H1 (cell line): ENCODE data around the gene APBA2. TPM values are rescaled to one million over a fixed set of nuclear protein-coding genes. Genes with fewer than 3 reads are reported as not detected.

Source experiments
- CTCF ChIA-PET: fragments of 300-600 bp; sonication (Branson Sonifier 250); formaldehyde crosslinking; loops from one replicate; lab custom pipeline; 2021; ENCODE audit not compliant: partially characterized antibody; lab: Charles Lee
- POLR2A ChIA-PET: fragments of 300-600 bp; sonication (Branson Sonifier 250); formaldehyde crosslinking; loops from one replicate; lab custom pipeline; 2021; ENCODE audit warnings: inconsistent platforms; ENCODE audit not compliant: partially characterized antibody; lab: Charles Lee
- DNase-seq, 2 experiments: peaks; one replicate each; pipeline versions ENCODE4 v3.0.0 to v3.0.0-alpha.2; 2010 to 2022; ENCODE audit warnings: low spot score in 2 of 2, low read depth in 1 of 2, mixed read lengths in 1 of 2
- FAIRE-seq: peaks from 2 replicates; lab custom pipeline; 2011; peaks lifted over from hg19 to GRCh38; lab: Jason Lieb, UNC
- H2AFZ ChIP-seq: 2 replicates; pipeline ENCODE4 v1.8.1; 2012; ENCODE audit warnings: low read length, inconsistent platforms
- H2AK5ac ChIP-seq: 2 replicates; pipeline ENCODE4 v1.6.1; 2013; ENCODE audit warnings: low read depth, low read length
- H2BK120ac ChIP-seq: replicated peaks from 2 replicates; pipeline ENCODE3; 2013; ENCODE audit warnings: low read depth, low read length, inconsistent platforms
- H2BK12ac ChIP-seq: 2 replicates; pipeline ENCODE4 v1.6.1; 2013; ENCODE audit warnings: low read depth, low read length
- H2BK15ac ChIP-seq: 2 replicates; pipeline ENCODE4 v1.6.1; 2013; ENCODE audit warnings: low read length
- H2BK20ac ChIP-seq: 2 replicates; pipeline ENCODE4 v1.6.1; 2013; ENCODE audit warnings: low read length
- H2BK5ac ChIP-seq: 2 replicates; pipeline ENCODE4 v1.6.1; 2013; ENCODE audit warnings: low read depth, low read length
- H3K14ac ChIP-seq: 2 replicates; pipeline ENCODE4 v1.6.1; 2013; ENCODE audit warnings: inconsistent platforms; ENCODE audit not compliant: insufficient read length
- H3K18ac ChIP-seq: 2 replicates; pipeline ENCODE4 v1.6.1; 2013; ENCODE audit warnings: low read length; ENCODE audit errors: extremely low read depth
- H3K23ac ChIP-seq: 2 replicates; pipeline ENCODE4 v1.6.1; 2013; ENCODE audit warnings: inconsistent platforms; ENCODE audit not compliant: insufficient read length
- H3K23me2 ChIP-seq: 2 replicates; pipeline ENCODE4 v1.6.1; 2013; ENCODE audit warnings: low read depth, low read length
- H3K27ac ChIP-seq: 2 replicates; pipeline ENCODE4 v1.6.1; 2011; ENCODE audit warnings: low read depth, low read length, inconsistent platforms
- H3K27me3 ChIP-seq, 4 experiments: replicated peaks in 1 of 4; 1 replicate in 1 of 4; 2 replicates in 3 of 4; pipeline versions ENCODE4 v1.6.1 to v1.8.1; 2011 to 2013; ENCODE audit warnings: low read length in 3 of 4, mild to moderate bottlenecking in 3 of 4, inconsistent platforms in 2 of 4, mixed read lengths in 2 of 4, moderate library complexity in 1 of 4; ENCODE audit not compliant: control insufficient read depth in 3 of 4, insufficient read depth in 3 of 4; ENCODE audit errors: extremely low read depth in 1 of 4
- H3K36me3 ChIP-seq, 4 experiments: 2 replicates each; pipeline versions ENCODE4 v1.6.1 to v1.8.1; 2011 to 2013; ENCODE audit warnings: mild to moderate bottlenecking in 4 of 4, low read length in 3 of 4, moderate library complexity in 2 of 4, control low read depth in 1 of 4, inconsistent platforms in 1 of 4; ENCODE audit not compliant: insufficient read depth in 4 of 4, control insufficient read depth in 2 of 4
- H3K4ac ChIP-seq: replicated peaks from 2 replicates; pipeline ENCODE3; 2013; ENCODE audit warnings: low read length, low read depth, mixed read lengths, inconsistent platforms; ENCODE audit not compliant: insufficient read length
- H3K4me1 ChIP-seq, 4 experiments: replicated peaks in 1 of 4; 1 replicate in 1 of 4; 2 replicates in 3 of 4; pipeline versions ENCODE4 v1.6.1 to v1.8.1; 2011 to 2013; ENCODE audit warnings: low read length in 3 of 4, inconsistent platforms in 2 of 4, mixed read lengths in 1 of 4; ENCODE audit not compliant: insufficient read depth in 4 of 4, control insufficient read depth in 3 of 4
- H3K4me2 ChIP-seq, 2 experiments: 2 replicates each; pipeline versions ENCODE4 v1.6.1 to v1.8.1; 2011 to 2013; ENCODE audit warnings: low read depth in 2 of 2, low read length in 2 of 2, control low read depth in 1 of 2, inconsistent platforms in 1 of 2, mild to moderate bottlenecking in 1 of 2; ENCODE audit not compliant: insufficient read depth in 1 of 2
- H3K4me3 ChIP-seq, 4 experiments: fragments of 200-600, 300-600 bp in 1 of 4; sonication (generic), shearing (Covaris generic), sonication (Bioruptor Twin) in 1 of 4; 2 replicates each; pipeline versions ENCODE4 v1.5.1 to v1.8.1; 2011 to 2016; ENCODE audit warnings: low read length in 4 of 4, low read depth in 3 of 4, control low read depth in 2 of 4, inconsistent platforms in 2 of 4, mild to moderate bottlenecking in 2 of 4, mixed read lengths in 1 of 4, moderate library complexity in 1 of 4; ENCODE audit not compliant: insufficient read depth in 2 of 4; ENCODE audit errors: extremely low read depth in 1 of 4
- H3K56ac ChIP-seq: replicated peaks from 2 replicates; pipeline ENCODE3; 2013; ENCODE audit warnings: low read depth, mild to moderate bottlenecking, mixed read lengths, low read length, inconsistent platforms; ENCODE audit not compliant: insufficient read length
- H3K79me1 ChIP-seq: 2 replicates; pipeline ENCODE4 v1.6.1; 2013; ENCODE audit warnings: low read depth, low read length, control low read depth
- H3K79me2 ChIP-seq, 2 experiments: 2 replicates each; pipeline versions ENCODE4 v1.6.1 to v1.8.1; 2012 to 2013; ENCODE audit warnings: low read length in 2 of 2, mild to moderate bottlenecking in 2 of 2, inconsistent platforms in 1 of 2; ENCODE audit not compliant: insufficient read depth in 2 of 2, control insufficient read depth in 1 of 2
- H3K9ac ChIP-seq, 4 experiments: replicated peaks in 1 of 4; 1 replicate in 1 of 4; 2 replicates in 3 of 4; pipeline versions ENCODE4 v1.6.1 to v1.8.1; 2011 to 2013; ENCODE audit warnings: low read depth in 3 of 4, low read length in 3 of 4, control low read depth in 2 of 4, mild to moderate bottlenecking in 2 of 4, moderate library complexity in 2 of 4, inconsistent platforms in 1 of 4; ENCODE audit errors: extremely low read depth in 1 of 4
- H3K9me3 ChIP-seq, 2 experiments: 2 replicates each; pipeline versions ENCODE4 v1.6.1 to v1.8.1; 2012 to 2013; ENCODE audit warnings: mild to moderate bottlenecking in 2 of 2, moderate library complexity in 2 of 2, control low read depth in 1 of 2, inconsistent platforms in 1 of 2, low read depth in 1 of 2, low read length in 1 of 2, mixed read lengths in 1 of 2; ENCODE audit not compliant: insufficient read depth in 2 of 2
- H4K20me1 ChIP-seq, 2 experiments: replicated peaks in 1 of 2; 2 replicates each; pipeline versions ENCODE3 to v1.8.1; 2011 to 2013; ENCODE audit warnings: inconsistent platforms in 2 of 2, low read length in 2 of 2, mild to moderate bottlenecking in 1 of 2; ENCODE audit not compliant: insufficient read depth in 2 of 2, control insufficient read depth in 1 of 2
- H4K5ac ChIP-seq: 2 replicates; pipeline ENCODE4 v1.6.1; 2013; ENCODE audit warnings: low read length, low read depth, mixed read lengths, inconsistent platforms; ENCODE audit not compliant: insufficient read length
- H4K8ac ChIP-seq: 2 replicates; pipeline ENCODE4 v1.8.0; 2013; ENCODE audit warnings: mild to moderate bottlenecking, moderate library complexity, low read length, inconsistent platforms; ENCODE audit not compliant: insufficient read depth; ENCODE audit errors: extremely low read depth
- H4K91ac ChIP-seq: replicated peaks from 2 replicates; pipeline ENCODE3; 2013; ENCODE audit warnings: low read length, mixed read lengths, inconsistent platforms; ENCODE audit not compliant: insufficient read length
- BACH1 ChIP-seq: IDR thresholded peaks from 2 replicates; pipeline ENCODE4 v1.6.1; 2012; ENCODE audit warnings: low read length, improper control_type of control experiment
- CREB1 ChIP-seq: IDR thresholded peaks from 2 replicates; pipeline ENCODE4 v1.6.1; 2012; ENCODE audit warnings: inconsistent platforms
- KDM4A ChIP-seq: IDR thresholded peaks from one replicate; pipeline ENCODE4 v1.7.1; 2012; ENCODE audit warnings: low read depth, mild to moderate bottlenecking, moderate library complexity, low read length, inconsistent platforms; ENCODE audit not compliant: severe bottlenecking
- PHF8 ChIP-seq: fragments of 200-600 bp; sonication (generic); conservative IDR thresholded peaks from 2 replicates; pipeline ENCODE4 v1.7.1; 2012; ENCODE audit warnings: low read depth, mild to moderate bottlenecking, inconsistent platforms, low read length, moderate library complexity
- POLR2AphosphoS5 ChIP-seq: IDR thresholded peaks from 2 replicates; pipeline ENCODE4 v1.6.1; 2011; ENCODE audit warnings: low read depth, low read length
- RAD21 ChIP-seq, 2 experiments: IDR thresholded peaks in 1 of 2; conservative IDR thresholded peaks in 1 of 2; 2 replicates each; pipeline ENCODE4 v1.6.1; 2011; ENCODE audit warnings: low read depth in 2 of 2, low read length in 2 of 2, improper control_type of control experiment in 1 of 2, inconsistent platforms in 1 of 2, mild to moderate bottlenecking in 1 of 2, moderate library complexity in 1 of 2
- RBBP5 ChIP-seq: IDR thresholded peaks from 2 replicates; pipeline ENCODE4 v1.7.1; 2012; ENCODE audit warnings: low read depth, mild to moderate bottlenecking, inconsistent platforms, low read length, moderate library complexity, borderline replicate concordance
- SAP30 ChIP-seq: fragments of 300-600 bp; sonication (generic); IDR thresholded peaks from 2 replicates; pipeline ENCODE4 v1.7.1; 2012; ENCODE audit warnings: low read length, moderate library complexity, mild to moderate bottlenecking, inconsistent platforms; ENCODE audit not compliant: insufficient read depth, insufficient replicate concordance
- SIRT6 ChIP-seq: IDR thresholded peaks from one replicate; pipeline ENCODE4 v1.7.1; 2012; ENCODE audit warnings: low read length, inconsistent platforms
- SP1 ChIP-seq: IDR thresholded peaks from 2 replicates; pipeline ENCODE4 v1.6.1; 2011; ENCODE audit warnings: low read depth, low read length
- TAF1 ChIP-seq: IDR thresholded peaks from 2 replicates; pipeline ENCODE4 v1.6.1; 2011; ENCODE audit warnings: mild to moderate bottlenecking, low read depth, low read length
- ZNF274 ChIP-seq: IDR thresholded peaks from 2 replicates; pipeline ENCODE4 v1.7.0; 2012; ENCODE audit warnings: low read length, borderline replicate concordance; ENCODE audit errors: extremely low read depth
- WGBS, 2 experiments: shearing (Covaris generic) in 1 of 2; methylation state at CpG; one replicate each; pipeline versions ENCODE4 v1.1.6 to v1.1.7; 2013 to 2015; ENCODE audit warnings: low lambda C conversion rate in 2 of 2, mixed read lengths in 2 of 2, inconsistent platforms in 1 of 2, low coverage in 1 of 2, missing lambda C conversion rate in 1 of 2; ENCODE audit not compliant: insufficient replicate concordance in 2 of 2, insufficient coverage in 1 of 2, insufficient read length in 1 of 2; ENCODE audit errors: extremely low coverage in 1 of 2, missing lambda C conversion rate in 1 of 2; 5-methylcytosine and 5-hydroxymethylcytosine counted together
- polyA plus RNA-seq, 7 experiments: library from polyadenylated mRNA; depleted of rRNA in 3 of 7; stranded (reverse) in 5 of 7; unstranded in 2 of 7; fragments of >200 nt in 5 of 7; fragments of 200-250 nt in 2 of 7; gene quantifications; 1 replicate in 5 of 7; 2 replicates in 1 of 7; 4 replicates in 1 of 7; pipeline versions ENCODE4 v1.2.1 to v1.2.3, GENCODE V29; 2011 to 2013; ENCODE audit warnings: missing spikeins in 2 of 7, mixed read lengths in 2 of 7
- total RNA-seq: library from RNA; stranded (reverse); fragmentation: NEBNext Ultra II Directional; extraction: Animal tissue kit (Norgen Biotek cat#: 25700); gene quantifications from 2 replicates; pipeline ENCODE4 v1.2.1, GENCODE V29; 2021

The APBA2 gene
- total and polyA plus RNA-seq, 2 of the 8 experiments (the other 6 are each of a cell fraction or from before 2014, with no cell fraction given), result 15.5 to 19.0 TPM

DNA sequence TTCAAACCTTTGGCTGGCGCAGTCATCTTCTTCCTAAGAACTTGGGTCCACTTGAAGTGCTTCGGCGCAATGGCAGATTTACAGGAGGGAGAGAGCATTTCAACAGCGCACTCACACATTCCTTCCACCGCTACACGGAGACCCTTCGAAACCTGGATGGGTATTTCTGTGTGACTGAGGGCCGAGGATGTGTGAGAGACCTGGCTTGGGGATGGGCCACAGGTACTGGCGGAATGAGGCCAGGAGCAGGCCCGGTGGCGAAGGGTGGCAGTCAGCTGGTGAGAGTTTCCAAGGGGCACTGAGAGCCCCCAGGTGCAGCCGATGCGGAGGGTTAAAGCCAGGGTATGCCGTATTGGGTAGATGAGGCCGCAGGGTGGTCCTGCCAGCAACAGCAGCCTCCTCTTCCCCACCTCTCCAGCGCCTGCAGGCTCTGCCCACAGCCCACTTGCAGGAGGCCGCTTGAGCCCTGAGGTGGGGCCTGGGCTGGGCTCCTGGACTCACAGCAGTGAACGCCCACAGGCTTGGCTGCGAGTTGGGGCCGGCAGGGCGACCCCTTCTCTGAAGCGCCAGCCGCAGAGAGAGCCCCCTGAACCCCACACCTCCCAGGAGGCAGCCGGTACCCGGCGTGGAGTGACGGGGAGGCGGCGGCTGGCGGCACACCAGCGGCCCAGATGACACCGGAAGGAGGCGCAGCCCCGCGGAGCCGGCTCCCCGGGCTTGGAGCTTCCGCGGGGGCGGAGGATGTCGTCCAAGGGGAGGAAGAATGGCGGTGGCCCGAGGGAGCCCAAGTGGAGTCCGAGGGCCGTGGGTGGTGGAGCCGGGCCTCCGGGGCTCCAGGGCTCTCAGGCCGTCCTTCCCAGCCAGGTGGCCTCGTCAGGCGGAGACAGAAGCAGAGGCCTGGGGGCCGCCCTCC, 217.4 kb downstream of the APBA2 start:
- no peak overlapping the region for H3K14ac ChIP-seq
- no peak overlapping the region for H3K27ac ChIP-seq
- H3K9me3 ChIP-seq, result no peaks in the 10 kb centered on the region
- H3K9ac ChIP-seq, result no peak overlapping the region; a peak in 1 of 7 replicates
- H3K56ac ChIP-seq, result no peak overlapping the region
- CTCF ChIA-PET, result interaction anchor here (0.7 to 4.8 kb wide), 53 partner anchors 7 to 246 kb away, joined by 3 to 90 read pairs (median 5); no protein-coding TSS in a partner anchor
- no peaks in the 10 kb centered on the region for H4K20me1 ChIP-seq
- H2BK5ac ChIP-seq, result no peak overlapping the region
- no peaks in the 10 kb centered on the region for H3K79me2 ChIP-seq
- H3K18ac ChIP-seq, result peak overlapping the region; percentile 48; the same call in 1 of the 2 replicates
- POLR2A ChIA-PET, result interaction anchor here (0.8 to 1.7 kb wide), 4 partner anchors 10 to 41 kb away, joined by 3 to 6 read pairs (median 4); no protein-coding TSS in a partner anchor
- H4K8ac ChIP-seq, result peak overlapping the region; percentile 91
- H2AFZ ChIP-seq, result no peak overlapping the region
- H3K4ac ChIP-seq, result no peak overlapping the region
- no peak overlapping the region for H2AK5ac ChIP-seq
- H2BK20ac ChIP-seq, result no peak overlapping the region
- no peaks in the 10 kb centered on the region for H3K79me1 ChIP-seq
- DNase-seq (peak in 1 of 2 experiments; percentile 79), FAIRE-seq (no peak)
- no peak overlapping the region for H2BK120ac ChIP-seq
- H3K4me3 ChIP-seq, result peak overlapping the region; percentile 20 to 59 (median 27); a peak in 6 of 8 replicates
- H3K4me2 ChIP-seq, result peak overlapping the region; percentile 2 to 66; a peak in 3 of 4 replicates
- no peak overlapping the region for H4K5ac ChIP-seq
- no peaks in the 10 kb centered on the region for H3K23me2 ChIP-seq
- H3K23ac ChIP-seq, result no peak overlapping the region
- no peaks in the 10 kb centered on the region for H3K36me3 ChIP-seq
- H3K4me1 ChIP-seq, result peaks cover 0 to 17% (median 6%) of the 10 kb centered on the region in 4 experiments; a peak in 5 of 7 replicates
- WGBS, 2 experiments, result 51% methylated on average over 51 of the region's 51 CpGs; no CpG with 5 or more reads in 1 of the 2 experiments
- no peak overlapping the region for H4K91ac ChIP-seq
- H3K27me3 ChIP-seq, result no peaks in the 10 kb centered on the region
- no peak overlapping the region for H2BK15ac ChIP-seq
- H2BK12ac ChIP-seq, result no peak overlapping the region
- TF ChIP-seq TAF1, result no peak
- no peak for TF ChIP-seq CREB1
- peak; percentile 89 for TF ChIP-seq KDM4A
- TF ChIP-seq SIRT6, result no peak
- TF ChIP-seq PHF8, result no peak
- no peak for TF ChIP-seq ZNF274
- TF ChIP-seq POLR2AphosphoS5, result no peak
- TF ChIP-seq RAD21 (IDR thresholded peaks at IDR 0.05 in 1 of 2, conservative IDR thresholded peaks at IDR 0.05 in 1 of 2; ENCODE audit: low read depth in 2 of 2, low read length in 2 of 2), result no peak
- no peak for TF ChIP-seq SP1
- TF ChIP-seq BACH1, result no peak
- TF ChIP-seq RBBP5, result 0 out of 2 replicates have a peak, but pooled peaks have one; percentile 18
- no peak for TF ChIP-seq SAP30
